Measurements from ENCODE around the gene KRTAP5-3.

The KRTAP5-3 gene

GRCh38 chr11:1561266-1561665 is 47.0 kb downstream of the KRTAP5-3 start:
- TF ChIP-seq ZBTB26 (tag by site-specific recombination; optimal IDR thresholded peaks at IDR 0.05) (no peak), ZNF391 (tag by site-specific recombination; IDR thresholded peaks at IDR 0.05; ENCODE audit: borderline replicate concordance, low read depth) (no peak), TCF7L2 (IDR thresholded peaks at IDR 0.05; ENCODE audit: borderline replicate concordance, low read depth, low read length) (no peak)
- TF ChIP-seq, protein P1, sequence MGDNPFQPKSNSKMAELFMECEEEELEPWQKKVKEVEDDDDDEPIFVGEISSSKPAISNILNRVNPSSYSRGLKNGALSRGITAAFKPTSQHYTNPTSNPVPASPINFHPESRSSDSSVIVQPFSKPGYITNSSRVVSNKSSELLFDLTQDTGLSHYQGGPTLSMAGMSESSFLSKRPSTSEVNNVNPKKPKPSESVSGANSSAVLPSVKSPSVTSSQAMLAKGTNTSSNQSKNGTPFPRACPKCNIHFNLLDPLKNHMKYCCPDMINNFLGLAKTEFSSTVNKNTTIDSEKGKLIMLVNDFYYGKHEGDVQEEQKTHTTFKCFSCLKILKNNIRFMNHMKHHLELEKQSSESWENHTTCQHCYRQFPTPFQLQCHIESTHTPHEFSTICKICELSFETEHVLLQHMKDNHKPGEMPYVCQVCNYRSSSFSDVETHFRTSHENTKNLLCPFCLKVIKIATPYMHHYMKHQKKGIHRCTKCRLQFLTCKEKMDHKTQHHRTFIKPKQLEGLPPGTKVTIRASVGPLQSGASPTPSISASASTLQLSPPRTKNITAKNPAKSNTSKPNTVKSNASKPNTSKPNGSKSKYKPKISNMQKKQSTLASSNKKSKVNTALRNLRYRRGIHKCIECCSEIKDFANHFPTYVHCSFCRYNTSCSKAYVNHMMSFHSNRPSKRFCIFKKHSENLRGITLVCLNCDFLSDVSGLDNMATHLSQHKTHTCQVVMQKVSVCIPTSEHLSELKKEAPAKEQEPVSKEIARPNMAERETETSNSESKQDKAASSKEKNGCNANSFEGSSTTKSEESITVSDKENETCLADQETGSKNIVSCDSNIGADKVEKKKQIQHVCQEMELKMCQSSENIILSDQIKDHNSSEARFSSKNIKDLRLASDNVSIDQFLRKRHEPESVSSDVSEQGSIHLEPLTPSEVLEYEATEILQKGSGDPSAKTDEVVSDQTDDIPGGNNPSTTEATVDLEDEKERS (tag by site-specific recombination; IDR thresholded peaks at IDR 0.05) = no peak
- TF ChIP-seq, protein P2, sequence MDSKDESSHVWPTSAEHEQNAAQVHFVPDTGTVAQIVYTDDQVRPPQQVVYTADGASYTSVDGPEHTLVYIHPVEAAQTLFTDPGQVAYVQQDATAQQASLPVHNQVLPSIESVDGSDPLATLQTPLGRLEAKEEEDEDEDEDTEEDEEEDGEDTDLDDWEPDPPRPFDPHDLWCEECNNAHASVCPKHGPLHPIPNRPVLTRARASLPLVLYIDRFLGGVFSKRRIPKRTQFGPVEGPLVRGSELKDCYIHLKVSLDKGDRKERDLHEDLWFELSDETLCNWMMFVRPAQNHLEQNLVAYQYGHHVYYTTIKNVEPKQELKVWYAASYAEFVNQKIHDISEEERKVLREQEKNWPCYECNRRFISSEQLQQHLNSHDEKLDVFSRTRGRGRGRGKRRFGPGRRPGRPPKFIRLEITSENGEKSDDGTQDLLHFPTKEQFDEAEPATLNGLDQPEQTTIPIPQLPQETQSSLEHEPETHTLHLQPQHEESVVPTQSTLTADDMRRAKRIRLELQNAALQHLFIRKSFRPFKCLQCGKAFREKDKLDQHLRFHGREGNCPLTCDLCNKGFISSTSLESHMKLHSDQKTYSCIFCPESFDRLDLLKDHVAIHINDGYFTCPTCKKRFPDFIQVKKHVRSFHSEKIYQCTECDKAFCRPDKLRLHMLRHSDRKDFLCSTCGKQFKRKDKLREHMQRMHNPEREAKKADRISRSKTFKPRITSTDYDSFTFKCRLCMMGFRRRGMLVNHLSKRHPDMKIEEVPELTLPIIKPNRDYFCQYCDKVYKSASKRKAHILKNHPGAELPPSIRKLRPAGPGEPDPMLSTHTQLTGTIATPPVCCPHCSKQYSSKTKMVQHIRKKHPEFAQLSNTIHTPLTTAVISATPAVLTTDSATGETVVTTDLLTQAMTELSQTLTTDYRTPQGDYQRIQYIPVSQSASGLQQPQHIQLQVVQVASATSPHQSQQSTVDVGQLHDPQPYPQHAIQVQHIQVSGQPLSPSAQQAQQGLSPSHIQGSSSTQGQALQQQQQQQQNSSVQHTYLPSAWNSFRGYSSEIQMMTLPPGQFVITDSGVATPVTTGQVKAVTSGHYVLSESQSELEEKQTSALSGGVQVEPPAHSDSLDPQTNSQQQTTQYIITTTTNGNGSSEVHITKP (tag by site-specific recombination; IDR thresholded peaks at IDR 0.05) = no peak
- Histone ChIP-seq H3K36me3 (ENCODE audit: control insufficient read depth in 2 of 2, insufficient read depth in 1 of 2, low read length in 2 of 2) (peaks cover 0 to 66% of the 10 kb centered on the region in 2 experiments; a peak in 1 of 3 replicates), H3K4me1 (ENCODE audit: control insufficient read depth, insufficient read depth, low read length) (no peaks in the 10 kb centered on the region), H3K9me3 (ENCODE audit: control insufficient read depth, insufficient read depth, low read depth, low read length) (no peaks in the 10 kb centered on the region), H3K27ac (ENCODE audit: extremely low read depth, low read depth, low read length) (no peak overlapping the region), H3K4me3 (ENCODE audit: low read depth, low read length) (no peak overlapping the region)
- POLR2A ChIA-PET = no interaction called here
- CTCF ChIA-PET = interaction anchor here (2.2 kb wide), 1 partner anchor 13 kb away, joined by 10 read pairs; no protein-coding TSS in a partner anchor

DNA sequence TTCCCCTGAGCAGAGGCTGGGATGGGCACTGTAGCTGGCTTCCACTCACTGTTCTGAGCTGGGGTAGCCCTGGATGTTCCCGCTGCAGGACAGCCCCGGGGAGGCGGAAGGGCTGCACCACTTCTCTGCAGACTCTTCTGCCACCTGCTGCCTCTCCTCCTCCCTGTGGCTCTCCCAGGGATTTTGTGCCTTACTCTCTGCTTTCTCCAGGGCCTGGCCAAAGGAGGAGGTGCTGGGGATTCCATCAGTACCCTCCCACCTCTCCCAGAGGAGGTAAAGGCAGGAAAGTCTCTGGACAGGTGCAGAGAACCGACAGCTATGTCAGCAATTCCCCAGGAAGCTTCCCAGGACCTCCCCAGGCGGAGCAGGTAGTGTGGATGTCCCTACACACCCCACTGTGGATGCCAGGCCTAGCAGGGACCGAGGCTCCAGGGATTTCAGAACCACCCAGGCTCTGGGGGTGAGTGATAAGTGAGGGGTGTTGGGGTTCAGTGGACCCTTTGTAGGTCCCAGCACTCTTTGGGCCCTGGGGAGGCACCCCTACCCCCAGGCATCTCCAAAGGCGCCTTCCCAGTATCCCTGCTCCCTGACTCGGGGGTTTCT is 47.5 kb downstream of the KRTAP5-3 start:
- Histone ChIP-seq H3K4me1 (ENCODE audit: control insufficient read depth, insufficient read depth, low read length) (no peaks in the 10 kb centered on the region), H3K27ac (ENCODE audit: extremely low read depth, low read depth, low read length) (no peak overlapping the region), H3K4me3 (ENCODE audit: low read depth, low read length) (no peak overlapping the region), H3K9me3 (ENCODE audit: control insufficient read depth, insufficient read depth, low read depth, low read length) (no peaks in the 10 kb centered on the region), H3K36me3 (ENCODE audit: control insufficient read depth in 2 of 2, insufficient read depth in 1 of 2, low read length in 2 of 2) (peaks cover 0 to 66% of the 10 kb centered on the region in 2 experiments; a peak in 1 of 3 replicates)
- TF ChIP-seq ZIC2 (tag by site-specific recombination; IDR thresholded peaks at IDR 0.05) (peak; percentile 54), ZSCAN18 (tag by site-specific recombination; IDR thresholded peaks at IDR 0.05) (no peak), GLIS1 (tag by site-specific recombination; IDR thresholded peaks at IDR 0.05) (peak; percentile 66)
- ChIA-PET POLR2A (no interaction called here), CTCF (interaction anchor here (0.5 to 2.2 kb wide), 3 partner anchors 14 to 15 kb away, joined by 3 to 10 read pairs (median 3); no protein-coding TSS in a partner anchor)

GRCh38 chr11:1560002-1560648 is 48.1 kb downstream of the KRTAP5-3 start:
- H3K4me1 ChIP-seq (ENCODE audit: control insufficient read depth, insufficient read depth, low read length) = no peaks in the 10 kb centered on the region
- TF ChIP-seq ZNF350 (tag by site-specific recombination; IDR thresholded peaks at IDR 0.05) (no peak), ZNF341 (tag by site-specific recombination; IDR thresholded peaks at IDR 0.05; ENCODE audit: low read depth) (no peak), KLF7 (tag by site-specific recombination; IDR thresholded peaks at IDR 0.05; ENCODE audit: borderline replicate concordance) (no peak), ZBTB8A (tag by site-specific recombination; IDR thresholded peaks at IDR 0.05) (peak; percentile 63), WT1 (tag by site-specific recombination; IDR thresholded peaks at IDR 0.05) (no peak)
- no peak overlapping the region for H3K4me3 ChIP-seq (ENCODE audit: low read depth, low read length)
- ChIA-PET POLR2A (no interaction called here), CTCF (interaction anchor here (0.5 to 2.2 kb wide), 3 partner anchors 13 to 14 kb away, joined by 3 to 10 read pairs (median 3); no protein-coding TSS in a partner anchor)
- no peaks in the 10 kb centered on the region for H3K9me3 ChIP-seq (ENCODE audit: control insufficient read depth, insufficient read depth, low read depth, low read length)
- H3K27ac ChIP-seq (ENCODE audit: extremely low read depth, low read depth, low read length) = no peak overlapping the region
- peaks cover 0 to 66% of the 10 kb centered on the region in 2 experiments; a peak in 1 of 3 replicates for H3K36me3 ChIP-seq (ENCODE audit: control insufficient read depth in 2 of 2, insufficient read depth in 1 of 2, low read length in 2 of 2)

Measured in HEK293 (cell line).